ENCODE results near the gene PPIB.

GRCh38 chr15:64209680-64210334, 47.0 kb upstream of the PPIB start:
- TF ChIP-seq EZH2 (IDR thresholded peaks at IDR 0.05; ENCODE audit: insufficient read depth, low read length) = no peak
- peak; percentile 46 for TF ChIP-seq CTCF (IDR thresholded peaks at IDR 0.05; ENCODE audit: insufficient read depth, low read depth, low read length)
